Psoas muscle (tissue), 8 donors: Measurements from ENCODE around the gene PRKCD. TPM values are rescaled to one million over a fixed set of nuclear protein-coding genes. Genes with fewer than 3 reads are reported as not detected.

Experiments used
- ATAC-seq, 4 donors: fragments of 200-7000 bp; cut with Tn5 transposase; one replicate each; pipeline ENCODE4 v1.9.1; 2020; ENCODE audit warnings: moderate library complexity in 3 of 4, mild to moderate bottlenecking in 2 of 4
- DNase-seq, 2 donors: peaks; one replicate each; pipeline ENCODE4 v3.0.0-alpha.2; 2020
- H3K27ac ChIP-seq: fragments of 200-600 bp; one replicate; pipeline ENCODE4 v1.8.0; 2022
- H3K27me3 ChIP-seq, 3 donors: fragments of 200-600 bp in 1 of 3; one replicate each; pipeline versions ENCODE4 v1.6.1 to v1.8.0; 2013 to 2022; ENCODE audit warnings: low read length in 2 of 3, mild to moderate bottlenecking in 2 of 3, moderate library complexity in 1 of 3; ENCODE audit not compliant: insufficient read depth in 3 of 3
- H3K36me3 ChIP-seq, 2 donors: fragments of 200-600 bp in 1 of 2; one replicate each; pipeline versions ENCODE4 v1.6.1 to v1.8.0; 2013 to 2022; ENCODE audit warnings: low read depth in 1 of 2, mild to moderate bottlenecking in 1 of 2, moderate library complexity in 1 of 2; ENCODE audit not compliant: insufficient read depth in 1 of 2
- H3K4me1 ChIP-seq: fragments of 200-600 bp; one replicate; pipeline ENCODE4 v1.8.0; 2022
- H3K4me3 ChIP-seq: fragments of 200-600 bp; one replicate; pipeline ENCODE4 v1.8.0; 2022; ENCODE audit warnings: mild to moderate bottlenecking
- H3K9me3 ChIP-seq: fragments of 200-600 bp; one replicate; pipeline ENCODE4 v1.8.0; 2022
- WGBS, 3 donors: extraction: QIAGEN DNeasy Blood & Tissue Kit; methylation state at CpG; one replicate each; pipeline versions ENCODE4 v1.1.6 to v1.1.7; 2013; 5-methylcytosine and 5-hydroxymethylcytosine counted together
- intact Hi-C, 2 donors: fragments of 100-400 bp; cut with DNase I; formaldehyde crosslinking; loops; one replicate each; pipeline versions ENCODE4 v1.11.0 to v1.14.2; 2022
- polyA plus RNA-seq, 3 donors: library from polyadenylated mRNA; stranded (reverse); fragments of 200-250 nt; gene quantifications; one replicate each; pipeline ENCODE4 v1.2.3, GENCODE V29; 2013
- total RNA-seq, 4 donors: library from RNA; stranded (reverse); fragmentation: NEBNext Ultra II Directional in 2 of 4; extraction: Animal tissue kit (Norgen Biotek cat#: 25700) in 2 of 4; gene quantifications; one replicate each; pipeline versions ENCODE4 v1.2.1 to v1.2.4, GENCODE V29; 2021 to 2023
- TF ChIP-seq, protein P1 (sequence below): fragments of 200-600 bp; IDR thresholded peaks from one replicate; pipeline ENCODE4 v1.8.0; 2022; ENCODE audit warnings: antibody characterized with exemption
- donor health status: healthy with polysubstance abuse.
- donor health status: DM: no; HTN: no; CAD: no; lungs with moderate emphysema.
- donor health status: Bipolar disorder and iron deficiency.
- donor health status: healthy.
- donor health status: DM: yes; HTN: yes; CAD: no.
- donor health status: DM: no; HTN: no; CAD: no.
- donor health status: DM: no; HTN: no; CAD: no.
- donor health status: DM: yes; HTN: yes; CAD: no.

The PRKCD gene
- total and polyA plus RNA-seq, 7 donors: 3.2 to 8.4 (median 4.4) TPM

DNA sequence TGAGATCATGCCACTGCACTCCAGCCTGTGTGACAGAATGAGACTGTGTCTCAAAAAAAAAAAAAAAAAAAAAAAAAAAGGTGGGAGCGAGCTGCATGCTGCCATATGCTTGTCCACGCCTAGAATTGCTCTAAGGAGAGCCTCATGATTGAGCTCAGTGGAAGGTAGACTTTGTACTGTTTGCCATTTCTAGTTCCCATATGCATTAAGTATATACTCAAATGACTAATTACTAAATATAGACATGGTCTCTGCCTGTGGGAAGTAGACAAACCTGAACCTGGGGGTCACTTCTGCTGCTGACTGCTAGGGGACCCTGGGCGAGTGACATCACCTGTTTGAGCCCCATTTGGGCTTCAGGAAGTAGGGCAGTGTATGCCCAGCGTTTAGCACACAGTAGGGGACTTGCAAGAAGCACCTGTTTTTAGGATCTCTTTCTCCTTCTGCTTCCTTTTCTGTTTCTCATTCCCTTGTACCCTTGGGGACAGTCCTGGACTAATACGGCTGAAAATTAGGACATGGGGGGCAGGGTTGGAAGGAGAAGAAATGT, 27.2 kb downstream of the PRKCD start:
- no peaks in the 10 kb centered on the region for H3K27me3 ChIP-seq
- 87 to 91% (median 90%) methylated on average over 5 of the region's 5 CpGs for WGBS, 3 donors
- H3K4me1 ChIP-seq: no peaks in the 10 kb centered on the region
- intact Hi-C loops: no loop called here
- ATAC-seq (no peak), DNase-seq (no peak)
- H3K9me3 ChIP-seq: no peaks in the 10 kb centered on the region
- H3K27ac ChIP-seq: no peak overlapping the region
- H3K36me3 ChIP-seq: peaks cover 0 to 38% of the 10 kb centered on the region in 2 donors
- TF ChIP-seq, protein P1, sequence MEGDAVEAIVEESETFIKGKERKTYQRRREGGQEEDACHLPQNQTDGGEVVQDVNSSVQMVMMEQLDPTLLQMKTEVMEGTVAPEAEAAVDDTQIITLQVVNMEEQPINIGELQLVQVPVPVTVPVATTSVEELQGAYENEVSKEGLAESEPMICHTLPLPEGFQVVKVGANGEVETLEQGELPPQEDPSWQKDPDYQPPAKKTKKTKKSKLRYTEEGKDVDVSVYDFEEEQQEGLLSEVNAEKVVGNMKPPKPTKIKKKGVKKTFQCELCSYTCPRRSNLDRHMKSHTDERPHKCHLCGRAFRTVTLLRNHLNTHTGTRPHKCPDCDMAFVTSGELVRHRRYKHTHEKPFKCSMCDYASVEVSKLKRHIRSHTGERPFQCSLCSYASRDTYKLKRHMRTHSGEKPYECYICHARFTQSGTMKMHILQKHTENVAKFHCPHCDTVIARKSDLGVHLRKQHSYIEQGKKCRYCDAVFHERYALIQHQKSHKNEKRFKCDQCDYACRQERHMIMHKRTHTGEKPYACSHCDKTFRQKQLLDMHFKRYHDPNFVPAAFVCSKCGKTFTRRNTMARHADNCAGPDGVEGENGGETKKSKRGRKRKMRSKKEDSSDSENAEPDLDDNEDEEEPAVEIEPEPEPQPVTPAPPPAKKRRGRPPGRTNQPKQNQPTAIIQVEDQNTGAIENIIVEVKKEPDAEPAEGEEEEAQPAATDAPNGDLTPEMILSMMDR: no peak
- H3K4me3 ChIP-seq: no peak overlapping the region

DNA sequence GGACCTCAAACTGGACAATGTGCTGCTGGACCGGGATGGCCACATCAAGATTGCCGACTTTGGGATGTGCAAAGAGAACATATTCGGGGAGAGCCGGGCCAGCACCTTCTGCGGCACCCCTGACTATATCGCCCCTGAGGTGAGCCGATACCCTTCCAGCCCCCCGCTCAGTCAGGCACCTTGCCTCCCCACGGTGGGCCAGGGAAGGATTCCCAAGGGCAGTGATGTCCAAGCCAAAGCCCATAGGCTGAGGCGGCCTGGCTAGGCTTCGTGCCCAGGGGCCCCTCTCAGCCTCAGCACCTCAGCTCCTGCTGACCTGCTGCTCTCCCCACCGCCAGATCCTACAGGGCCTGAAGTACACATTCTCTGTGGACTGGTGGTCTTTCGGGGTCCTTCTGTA, 27.7 kb downstream of the PRKCD start:
- peak in 1 of 2 donors; percentile 28 for DNase-seq
- intact Hi-C loops: no loop called here
- H3K27ac ChIP-seq: no peak overlapping the region
- TF ChIP-seq, protein P1: no peak
- H3K36me3 ChIP-seq: peaks cover 0 to 33% of the 10 kb centered on the region in 2 donors
- ATAC-seq: no peak
- H3K27me3 ChIP-seq: no peaks in the 10 kb centered on the region
- 92 to 95% (median 94%) methylated on average over 13 of the region's 13 CpGs for WGBS, 3 donors
- H3K4me1 ChIP-seq: no peaks in the 10 kb centered on the region
- no peaks in the 10 kb centered on the region for H3K9me3 ChIP-seq
- no peak overlapping the region for H3K4me3 ChIP-seq

DNA sequence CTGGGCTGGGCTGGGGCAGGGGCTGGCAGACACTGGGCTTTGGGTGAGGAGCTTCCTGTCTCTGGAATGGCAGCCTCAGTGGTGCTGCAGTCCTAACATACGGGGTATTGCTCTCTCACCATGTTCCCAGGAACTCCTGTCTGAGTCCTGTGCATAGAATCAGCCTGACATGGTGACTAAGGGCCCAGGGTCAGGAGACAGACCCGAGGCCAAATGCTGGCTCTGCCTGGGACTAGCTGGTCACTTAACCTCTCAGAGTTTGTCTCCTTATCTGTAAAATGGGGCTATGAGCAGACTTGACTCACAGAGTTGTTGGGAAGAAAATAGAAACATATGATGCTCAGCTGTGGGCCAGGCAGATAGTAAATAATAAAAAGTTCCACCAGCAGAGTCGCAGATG, 28.3 kb downstream of the PRKCD start:
- WGBS, 3 donors: 88 to 97% (median 95%) methylated on average over 3 of the region's 3 CpGs
- no peak for ATAC-seq
- no peak for DNase-seq
- TF ChIP-seq, protein P1: no peak
- Histone ChIP-seq H3K4me1 (peaks cover 5% of the 10 kb centered on the region), H3K27me3 (no peaks in the 10 kb centered on the region), H3K9me3 (no peaks in the 10 kb centered on the region), H3K36me3 (peaks cover 0 to 32% of the 10 kb centered on the region in 2 donors), H3K27ac (no peak overlapping the region), H3K4me3 (no peak overlapping the region)
- intact Hi-C loops: no loop called here

DNA sequence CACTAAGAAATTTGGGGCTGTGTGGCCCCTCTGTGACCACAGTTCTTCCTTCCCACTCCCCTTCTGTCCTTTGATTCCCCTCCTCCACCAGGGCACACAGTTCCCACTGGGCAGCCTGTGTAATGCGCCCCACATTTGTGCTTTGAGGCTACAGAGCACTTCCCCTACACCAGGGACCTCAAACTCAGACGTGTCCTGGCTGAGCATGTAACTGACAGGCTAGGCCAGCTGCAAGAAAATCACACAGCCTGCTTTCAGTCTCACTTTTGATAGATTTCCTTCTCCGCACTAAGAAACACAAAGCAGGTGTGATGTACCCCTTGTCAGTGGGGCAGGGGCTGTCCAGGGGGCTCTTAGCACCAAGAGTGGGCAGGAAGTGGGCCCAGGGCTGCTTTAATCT, 29.6 kb downstream of the PRKCD start:
- Histone ChIP-seq H3K27me3 (no peaks in the 10 kb centered on the region), H3K9me3 (no peaks in the 10 kb centered on the region), H3K27ac (no peak overlapping the region), H3K36me3 (peaks cover 0 to 27% of the 10 kb centered on the region in 2 donors), H3K4me3 (no peak overlapping the region), H3K4me1 (peaks cover 12% of the 10 kb centered on the region)
- TF ChIP-seq, protein P1: no peak
- DNase-seq (peak in 1 of 2 donors; percentile 4), ATAC-seq (no peak)
- intact Hi-C loops: loop anchor here in 1 of 2 donors (10.0 kb wide), 1 partner anchor 336 kb away; no protein-coding TSS in a partner anchor
- WGBS, 3 donors: 87 to 96% (median 89%) methylated on average over 3 of the region's 3 CpGs
